GM20431 (cell line): ENCODE results near the gene RFX8.

ENCODE experiments used
- in situ Hi-C: fragments of 300-500 bp; cut with MseI, MboI; formaldehyde crosslinking; loops from one replicate; pipeline ENCODE4 v1.15.0; 2020; ENCODE audit warnings: low sequenced_read_pairs; ENCODE audit not compliant: unreplicated experiment

The RFX8 gene

DNA sequence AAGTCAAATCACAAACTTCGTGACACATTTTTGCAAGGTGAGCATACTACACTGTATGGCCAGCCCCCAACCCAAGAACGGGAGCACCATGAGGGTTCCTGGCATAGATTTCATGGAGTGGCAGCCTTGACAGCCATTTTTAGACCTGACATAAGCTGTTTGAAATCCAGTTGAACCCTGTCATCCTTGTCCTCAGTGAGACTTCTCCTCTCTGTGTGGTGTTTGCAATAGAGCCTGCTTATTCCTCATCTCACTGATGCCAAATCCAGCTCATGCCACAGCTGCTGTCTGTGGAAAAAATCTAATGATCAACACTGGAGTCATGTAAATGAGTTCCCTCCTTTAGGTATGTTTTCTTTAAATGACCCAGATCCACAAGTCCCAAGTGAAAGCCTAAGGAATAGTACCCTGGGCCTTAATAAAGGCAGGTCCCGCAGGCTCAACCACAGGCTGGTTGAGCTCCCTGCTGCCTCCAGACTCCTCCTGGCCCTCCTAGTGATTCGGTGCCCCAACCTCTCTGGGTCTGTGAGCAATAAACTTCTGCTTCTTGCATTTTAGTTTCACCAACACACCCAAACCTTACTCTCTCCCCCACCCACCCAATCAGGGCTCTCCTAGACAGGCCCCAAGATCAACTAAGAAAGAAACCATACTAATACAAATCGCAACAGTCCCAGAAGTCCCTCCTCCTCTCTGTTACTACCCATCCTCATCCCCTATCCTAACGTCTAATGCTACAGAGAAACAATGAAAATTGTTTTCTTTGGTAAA lies 79.2 kb downstream of the RFX8 start:
- in situ Hi-C loops, result no loop called here

DNA sequence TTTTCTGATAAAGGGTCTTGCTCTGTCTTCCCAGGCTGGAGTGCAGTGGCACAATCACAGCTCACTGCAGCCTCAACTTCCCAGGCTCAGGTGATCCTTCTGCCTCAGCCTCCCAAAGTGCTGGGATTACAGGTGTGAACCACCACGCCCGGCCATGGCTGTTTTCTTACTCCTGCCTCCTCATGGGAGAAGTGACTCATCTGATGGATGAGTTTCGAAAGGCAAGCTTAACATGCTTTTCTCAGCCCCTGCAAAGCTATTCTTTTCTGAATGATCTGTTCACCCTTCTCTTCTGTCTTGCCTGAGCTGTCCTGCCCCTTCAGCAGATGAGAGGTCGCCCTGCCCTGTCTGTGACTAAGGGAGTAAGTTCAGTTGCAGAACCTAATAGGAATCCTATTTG lies 86.7 kb downstream of the RFX8 start:
- in situ Hi-C loops, result no loop called here

DNA sequence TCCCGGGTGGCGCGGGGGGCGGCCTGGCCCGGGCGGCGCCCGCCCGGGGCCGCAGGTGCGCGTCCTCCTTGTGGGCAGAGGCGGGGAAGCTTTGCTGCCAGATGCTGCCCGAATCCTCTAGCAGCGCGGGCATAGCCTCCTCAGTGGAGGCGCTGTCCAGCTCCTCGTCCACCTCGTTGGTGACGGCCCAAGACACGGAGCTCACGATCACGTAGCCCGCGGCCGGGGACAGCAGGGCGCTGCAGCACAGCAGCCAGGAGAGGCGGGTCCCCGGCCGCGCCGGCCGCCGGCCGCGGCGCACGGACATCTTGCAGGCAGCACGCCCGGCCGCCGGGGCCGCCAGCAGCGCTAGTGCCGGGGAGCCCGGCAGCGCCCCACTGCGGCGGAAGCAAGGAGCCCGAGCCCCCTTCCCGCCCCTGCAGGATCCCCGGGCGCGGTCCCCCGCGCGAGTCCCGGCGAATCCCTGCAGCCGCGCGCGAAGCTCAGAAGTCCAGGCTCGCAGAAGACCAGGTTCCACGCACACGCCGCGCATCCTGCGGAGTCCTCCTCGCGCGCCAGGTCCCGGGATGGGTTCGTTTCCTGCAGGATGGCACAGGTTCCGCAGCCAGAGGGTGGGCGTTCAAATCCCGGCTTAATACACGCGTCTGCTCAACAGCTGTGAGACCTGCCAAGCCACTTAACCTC lies 87.6 kb downstream of the RFX8 start, which contains the start of gene CREG2:
TSS of gene CREG2 (minus strand) at position 353 of the 684 bp plus-strand sequence. CDS start at position 307, 46 bp downstream.
- in situ Hi-C loops, result no loop called here

DNA sequence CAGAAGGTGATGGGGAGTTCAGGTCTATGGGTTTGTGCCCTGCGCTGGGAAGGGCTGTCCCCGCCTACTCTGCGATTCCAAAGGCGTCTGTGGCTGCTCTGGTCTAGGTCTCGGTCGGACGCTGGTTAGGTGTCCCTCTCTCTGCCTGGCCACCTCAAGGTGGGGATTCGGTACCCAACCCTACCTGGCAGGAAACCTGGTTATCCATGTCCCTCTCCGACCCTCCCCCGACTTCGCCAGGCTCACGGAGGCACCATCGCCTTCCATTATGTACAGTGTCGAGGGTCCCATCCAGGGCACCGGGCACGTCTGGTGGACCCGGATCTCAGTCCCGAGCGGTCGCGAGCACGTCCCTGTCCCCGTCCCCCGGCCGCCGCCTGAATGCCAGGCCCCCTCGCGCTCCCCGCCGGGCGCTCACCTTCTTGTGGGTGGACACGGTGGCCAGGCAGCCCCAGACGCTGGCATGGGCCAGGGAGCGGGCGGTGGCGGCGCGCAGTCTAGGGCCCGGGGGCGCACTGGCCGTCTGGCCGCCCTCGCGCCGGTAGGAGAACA lies 88.2 kb downstream of the RFX8 start:
- in situ Hi-C loops, result no loop called here

DNA sequence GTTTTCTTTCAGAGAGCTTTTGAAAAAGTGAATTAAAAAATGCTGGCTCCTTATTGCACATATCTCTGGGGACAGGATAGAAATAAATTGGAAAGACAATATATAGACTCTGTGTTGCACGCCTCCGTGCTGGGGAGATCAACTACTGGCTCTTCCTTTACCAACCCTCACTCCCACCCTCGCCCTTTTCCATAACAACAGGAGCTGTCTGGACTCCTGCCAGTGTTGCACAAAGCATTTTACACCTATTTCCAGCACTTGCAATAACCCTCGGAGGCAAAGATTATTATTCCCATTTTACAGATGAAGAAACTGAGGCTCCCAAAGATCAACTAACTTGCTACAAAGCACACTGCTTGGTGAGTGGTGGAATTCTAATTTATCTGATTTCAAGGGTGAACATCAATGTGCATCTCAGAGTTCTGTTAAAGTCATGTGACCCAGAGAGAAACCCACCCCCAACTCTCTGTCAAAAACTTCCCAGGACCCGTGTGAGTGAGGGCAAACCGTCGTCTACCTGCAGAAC lies 91.8 kb downstream of the RFX8 start:
- in situ Hi-C loops, result no loop called here

DNA sequence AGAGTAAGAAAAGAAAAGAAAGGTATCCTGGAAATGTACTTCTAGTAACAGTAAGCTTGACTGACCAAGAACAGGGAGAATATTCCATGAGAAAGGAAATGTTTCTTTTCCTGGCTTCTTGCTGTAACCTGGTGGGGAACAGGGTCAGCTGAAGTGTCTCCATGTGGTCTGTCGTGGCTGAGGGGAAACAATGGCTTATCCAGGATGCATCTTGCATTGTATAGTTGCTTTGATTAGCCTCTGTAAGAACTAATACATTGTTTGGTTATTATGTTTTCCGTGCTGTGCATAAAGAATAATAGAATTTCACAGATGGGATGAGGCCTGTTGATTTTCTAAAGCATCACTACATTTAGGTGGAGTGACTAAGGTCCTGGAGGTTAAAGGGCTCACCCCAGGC lies 92.5 kb downstream of the RFX8 start:
- in situ Hi-C loops, result no loop called here

DNA sequence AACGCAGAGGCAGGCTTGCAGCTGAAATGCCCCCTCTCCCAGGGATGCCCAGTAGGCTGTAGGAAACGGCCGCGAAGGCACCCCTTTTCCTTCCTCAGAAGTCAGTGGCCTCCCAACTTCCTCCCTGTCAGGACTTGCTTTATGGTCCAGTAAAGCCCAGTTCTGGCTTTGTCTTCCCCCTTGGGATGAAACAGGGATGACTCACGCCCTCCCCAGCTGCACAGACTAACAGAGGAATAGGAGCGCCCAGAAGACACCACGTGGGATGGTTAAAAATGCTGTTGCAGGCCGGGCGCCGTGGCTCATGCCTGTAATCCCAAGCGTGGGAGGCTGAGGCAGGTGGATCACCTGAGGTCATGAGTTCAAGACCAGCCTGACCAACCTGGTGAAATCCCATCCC lies 94.5 kb downstream of the RFX8 start:
- in situ Hi-C loops, result no loop called here

DNA sequence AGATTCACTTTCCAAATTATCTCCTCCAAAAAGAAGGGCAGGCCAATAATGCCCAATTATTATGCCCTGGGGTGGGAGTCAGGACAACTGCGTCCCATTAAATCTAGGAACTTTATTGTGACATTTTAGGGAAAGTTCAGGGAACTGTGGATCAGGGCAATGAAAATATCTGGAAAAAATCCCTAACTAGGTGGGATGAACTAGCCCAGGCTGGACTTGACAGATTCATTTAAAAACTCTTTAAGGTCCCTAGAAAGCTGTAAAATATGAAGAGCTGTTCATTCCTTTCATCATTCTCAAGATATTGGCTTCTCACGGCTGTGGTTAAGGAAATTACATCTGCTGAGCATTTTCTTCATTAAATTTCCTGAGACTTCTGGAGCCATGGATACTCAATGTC lies 95.8 kb downstream of the RFX8 start:
- in situ Hi-C loops, result no loop called here

DNA sequence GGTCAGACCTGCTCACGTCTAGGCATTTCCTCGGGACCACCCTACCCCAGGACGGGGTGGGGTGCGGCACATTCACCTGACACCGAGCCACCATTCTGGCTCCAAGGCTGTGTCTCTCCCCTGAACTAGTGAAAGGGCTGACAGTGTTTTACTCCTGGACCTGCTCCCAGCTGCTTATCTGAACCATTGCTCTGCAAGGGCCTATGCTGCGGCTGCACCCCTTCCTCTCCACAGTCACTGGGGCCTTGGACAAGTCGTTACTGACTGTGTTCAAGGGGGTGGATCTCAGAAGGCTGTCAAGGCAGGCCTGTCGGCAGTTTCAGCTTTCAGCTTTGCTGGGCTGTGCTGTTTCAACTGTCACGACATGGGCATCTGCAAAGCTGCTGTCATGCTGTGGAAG lies 99.3 kb downstream of the RFX8 start:
- in situ Hi-C loops, result no loop called here

DNA sequence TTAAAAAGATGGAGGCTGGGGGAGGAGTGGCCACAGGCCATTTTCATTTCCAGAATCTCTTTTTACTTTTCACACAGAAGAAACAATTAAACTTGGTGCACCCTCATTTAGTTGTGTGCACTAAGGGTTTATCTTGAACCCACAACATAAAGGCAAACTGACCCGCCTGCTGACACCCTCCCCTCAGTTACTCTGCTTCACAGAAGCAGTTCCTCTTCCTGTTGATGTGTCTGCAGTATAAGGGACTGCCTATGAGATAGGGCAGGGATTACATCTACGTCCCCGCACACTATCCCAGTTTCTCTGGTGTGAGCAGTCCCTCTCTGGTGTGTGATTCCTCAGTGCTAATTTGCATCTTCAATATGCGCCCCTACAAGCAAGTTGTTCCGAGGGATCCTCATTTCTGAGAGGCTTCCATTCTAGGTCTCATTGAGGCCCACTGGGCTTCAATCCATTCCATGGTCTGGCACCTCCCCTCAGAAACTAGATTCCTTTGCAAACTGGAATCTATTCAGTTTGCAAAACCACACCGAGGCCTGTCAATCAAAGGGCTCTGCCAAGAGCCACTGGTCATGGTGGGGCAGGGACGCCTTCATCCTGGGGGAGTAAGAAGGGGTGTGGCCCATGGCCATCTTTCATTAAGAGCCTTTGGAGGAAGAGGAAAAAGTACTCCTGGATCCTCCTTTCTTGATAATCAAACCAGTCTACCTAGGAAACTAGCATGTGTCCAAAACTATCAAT lies 99.9 kb downstream of the RFX8 start:
- in situ Hi-C loops, result no loop called here

DNA sequence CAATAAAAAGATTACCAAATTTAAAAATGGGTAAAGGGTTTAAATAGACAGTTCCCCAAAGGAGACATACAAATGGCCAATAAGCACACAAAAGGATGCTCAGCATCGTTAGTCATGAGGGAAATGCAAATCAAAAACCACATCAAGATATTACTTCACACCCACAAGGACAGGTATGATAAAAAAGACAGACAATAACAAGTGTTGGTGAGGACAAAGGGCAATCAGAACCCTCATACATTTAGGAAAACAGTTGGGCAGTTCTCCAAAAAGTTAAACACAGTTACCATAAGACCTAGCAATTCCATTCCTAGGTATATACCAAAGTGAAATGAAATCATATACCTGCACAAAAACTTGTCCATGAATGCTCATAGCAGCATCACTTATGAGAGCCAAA lies 102.1 kb downstream of the RFX8 start:
- in situ Hi-C loops, result no loop called here

DNA sequence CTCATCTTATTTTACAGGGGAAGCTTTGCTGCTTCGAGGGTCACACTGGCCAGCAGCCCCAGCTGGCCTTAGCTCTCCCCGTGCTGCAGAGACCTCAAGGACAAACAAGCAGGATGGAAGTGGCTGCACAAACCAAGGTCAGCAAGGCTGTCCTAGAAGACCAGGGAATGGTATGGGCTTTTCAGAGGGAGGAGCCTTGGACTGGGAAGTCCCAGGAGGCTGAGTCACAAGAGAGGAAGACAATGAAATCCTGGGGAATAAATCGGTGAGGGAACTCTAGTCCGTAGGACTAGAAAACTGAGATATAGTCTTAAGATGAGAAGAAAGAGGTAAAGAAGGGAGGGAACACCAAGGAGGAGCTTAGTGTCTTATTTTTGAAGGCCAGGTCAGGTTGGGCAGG lies 103.3 kb downstream of the RFX8 start:
- in situ Hi-C loops, result no loop called here

DNA sequence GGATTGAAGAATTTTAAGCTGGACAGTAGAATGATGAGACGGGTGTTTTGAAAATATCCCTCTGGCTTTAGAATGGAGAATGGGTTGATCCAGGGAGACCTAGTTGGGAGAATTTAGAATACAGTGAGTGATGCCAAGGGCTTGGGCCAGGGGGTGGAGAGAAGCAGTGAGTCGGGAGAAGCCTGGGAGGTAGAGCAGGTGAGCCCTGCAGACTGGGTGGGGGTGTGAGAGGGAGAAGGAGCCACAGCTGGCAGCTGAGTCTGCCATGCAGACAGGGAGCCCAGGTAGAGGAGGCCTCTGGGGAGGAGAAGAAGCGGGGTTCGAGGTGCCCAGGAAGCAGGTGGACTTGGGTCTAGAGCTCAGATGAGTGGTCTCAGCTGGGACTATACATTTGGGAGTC lies 105.8 kb downstream of the RFX8 start:
- in situ Hi-C loops, result no loop called here

DNA sequence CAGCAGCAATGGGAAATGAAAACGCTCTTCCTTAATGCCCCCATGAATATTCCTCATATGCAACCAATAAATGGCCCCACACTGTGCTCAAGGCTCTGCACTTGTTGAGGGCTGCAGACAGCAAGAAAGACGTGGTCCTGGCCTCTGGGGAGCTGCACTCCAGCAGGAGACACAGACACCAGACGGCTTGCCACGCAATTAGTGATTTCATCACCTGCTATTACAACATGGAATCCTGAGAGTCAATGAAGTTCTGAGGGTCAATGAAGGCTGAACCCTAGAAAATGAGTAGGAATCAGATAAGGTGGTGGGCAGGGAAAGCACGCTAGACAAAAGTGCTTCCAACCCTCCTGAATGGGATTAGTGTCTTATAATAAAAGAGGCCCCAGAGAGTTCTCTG lies 106.5 kb downstream of the RFX8 start:
- in situ Hi-C loops, result no loop called here

DNA sequence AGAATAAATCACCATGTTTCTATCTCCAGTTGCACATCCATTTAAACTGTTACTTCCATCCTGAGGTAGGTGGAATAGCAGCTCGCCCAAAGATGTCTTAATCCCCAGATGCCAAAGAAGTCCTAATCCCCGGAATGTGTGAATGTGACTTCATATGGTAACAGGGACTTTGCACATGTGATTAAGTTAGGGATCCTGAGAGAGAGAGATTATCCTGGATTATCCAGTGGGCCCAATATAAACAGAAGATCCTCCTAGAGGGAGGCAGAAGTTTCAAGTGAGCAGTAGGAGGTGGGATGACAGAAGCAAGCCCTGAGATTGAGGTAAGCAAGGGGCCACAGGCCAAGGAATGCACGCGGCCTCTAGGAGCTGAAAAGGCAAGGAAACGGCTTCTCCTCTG lies 107.4 kb downstream of the RFX8 start:
- in situ Hi-C loops, result no loop called here

DNA sequence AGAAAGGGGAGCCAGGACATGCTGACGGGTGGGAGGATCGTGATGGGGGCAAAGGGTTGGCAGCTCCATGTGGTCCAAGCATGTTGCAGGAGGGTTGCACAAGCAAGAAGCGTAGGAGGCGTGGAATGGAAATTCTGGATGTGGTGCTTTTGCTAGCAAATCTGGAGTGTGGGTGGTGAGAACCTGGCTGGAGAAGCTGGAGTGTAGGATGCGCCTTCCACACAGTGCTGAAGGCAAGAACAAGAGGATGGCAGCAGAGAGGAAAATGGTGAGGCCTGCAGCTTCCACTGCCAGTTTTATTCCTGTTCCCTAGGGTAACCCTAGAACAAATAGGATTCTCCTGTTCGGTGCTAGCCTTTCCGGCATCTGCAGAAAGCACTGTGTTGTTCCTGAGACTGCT lies 110.0 kb downstream of the RFX8 start:
- in situ Hi-C loops, result no loop called here

DNA sequence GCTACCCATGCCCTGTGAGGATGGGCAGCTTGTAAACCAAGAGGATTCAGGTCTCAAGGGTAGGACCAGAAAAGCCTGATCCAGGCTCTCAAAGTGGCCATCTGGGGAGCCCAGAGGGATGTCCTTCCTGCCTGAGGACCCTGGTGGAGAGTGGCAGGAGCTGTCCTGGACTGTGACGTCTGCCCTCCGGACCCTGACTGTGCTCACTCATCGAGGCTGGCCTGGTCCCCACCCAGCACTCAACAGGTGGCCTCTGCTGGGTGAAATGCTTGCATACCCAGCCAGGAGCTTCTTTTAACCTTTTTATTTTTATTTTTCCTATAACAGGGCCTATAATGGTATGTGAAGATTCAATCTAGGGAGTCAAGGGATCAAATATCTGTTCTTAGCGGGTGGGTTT lies 112.1 kb downstream of the RFX8 start:
- in situ Hi-C loops, result no loop called here

DNA sequence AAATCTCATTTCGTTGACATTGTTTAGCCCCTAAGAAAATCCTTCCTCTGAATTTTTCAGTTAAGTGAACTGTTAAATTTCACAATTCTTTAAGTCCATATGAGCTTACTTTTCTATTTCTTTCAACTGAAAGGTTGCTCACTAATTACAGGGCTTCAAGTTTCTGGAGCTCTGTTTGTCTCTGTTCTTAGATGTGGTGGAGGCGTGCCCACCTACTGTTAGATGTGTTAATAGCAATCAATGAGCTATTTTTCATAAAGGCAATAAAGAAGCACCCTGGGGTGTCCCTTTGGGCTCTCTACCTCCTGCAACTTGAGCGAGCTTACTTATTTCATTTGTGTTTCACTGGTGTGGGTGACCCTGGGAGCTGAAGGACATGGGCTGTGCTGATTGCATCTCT lies 112.6 kb downstream of the RFX8 start:
- in situ Hi-C loops, result no loop called here

DNA sequence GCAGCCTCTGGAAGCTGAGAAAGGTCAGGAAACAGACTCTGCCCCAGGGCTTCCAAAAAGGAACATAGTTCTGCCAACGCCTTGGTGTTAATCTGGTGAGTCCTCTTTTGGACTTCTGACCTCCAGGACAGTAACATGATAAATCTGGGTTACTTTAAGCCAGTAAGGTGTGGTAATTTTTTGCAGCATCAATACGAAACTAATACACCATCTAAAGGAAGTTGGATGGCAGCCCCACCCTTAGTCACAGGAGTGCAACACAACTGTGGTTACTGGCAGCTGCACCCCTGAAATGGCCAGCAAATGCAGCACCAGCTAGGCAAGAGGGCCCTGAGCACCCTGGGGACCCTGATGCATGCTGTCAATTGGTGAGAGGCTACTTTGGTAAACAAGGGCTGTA lies 113.4 kb downstream of the RFX8 start:
- in situ Hi-C loops, result no loop called here

DNA sequence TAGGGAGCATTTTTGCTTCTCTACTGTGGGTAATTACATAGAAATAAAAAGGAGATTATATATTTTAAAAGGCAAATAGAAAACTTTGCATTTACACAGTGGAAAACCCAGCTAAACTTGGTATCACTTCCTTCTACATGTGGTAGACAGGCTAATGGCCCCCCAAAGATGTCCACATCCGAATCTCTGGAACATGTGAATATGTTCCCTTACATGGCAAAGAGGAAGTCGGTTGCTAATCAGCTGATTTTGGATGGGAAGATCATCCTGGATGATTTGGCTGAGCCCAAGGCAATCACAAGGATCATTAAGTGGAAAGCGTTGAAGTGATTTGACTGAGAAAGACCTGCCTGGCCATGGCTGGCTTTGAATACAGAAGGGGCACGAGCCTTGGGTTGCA lies 113.8 kb downstream of the RFX8 start:
- in situ Hi-C loops, result no loop called here

DNA sequence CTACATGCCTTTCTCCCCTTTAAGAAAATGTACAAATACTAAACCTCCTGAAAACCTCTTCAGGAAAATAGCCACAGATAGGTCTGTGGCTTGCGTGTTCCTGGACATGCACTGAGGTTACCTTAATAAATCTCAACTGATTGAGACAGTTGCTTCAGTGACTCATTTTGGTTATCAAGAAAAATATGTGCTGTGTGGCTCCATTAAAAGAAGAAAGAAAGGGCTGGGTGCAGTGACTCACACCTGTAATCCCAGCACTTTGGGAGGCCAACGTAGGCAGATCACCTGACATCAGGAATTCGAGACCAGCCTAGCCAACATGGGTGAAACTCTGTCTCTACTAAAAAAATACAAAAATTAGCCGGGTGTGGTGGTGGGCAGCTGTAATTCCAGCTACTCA lies 114.7 kb downstream of the RFX8 start:
- in situ Hi-C loops, result no loop called here
